Colon (tissue), 2 donors: ENCODE data around the gene SLC39A11.
"Not testable (repeated sequence)": the region's sequence is repeated elsewhere in the genome, so short reads cannot be mapped to it uniquely, and the experiment has no call there.

Source experiments
- FAIRE-seq: peaks from 2 replicates; lab custom pipeline; 2012; peaks lifted over from hg19 to GRCh38; lab: Jason Lieb, UNC
- donor health status: control.
- donor health status: control.

SLC39A11 gene

GRCh38 chr17:72713701-72714100, 378.8 kb downstream of the SLC39A11 start:
- no peak for FAIRE-seq

GRCh38 chr17:72711521-72712310, 380.8 kb downstream of the SLC39A11 start:
- FAIRE-seq, result no peak

- no peak for FAIRE-seq
Measured at GRCh38 chr17:72710834-72711233, 381.7 kb downstream of the SLC39A11 start.

DNA sequence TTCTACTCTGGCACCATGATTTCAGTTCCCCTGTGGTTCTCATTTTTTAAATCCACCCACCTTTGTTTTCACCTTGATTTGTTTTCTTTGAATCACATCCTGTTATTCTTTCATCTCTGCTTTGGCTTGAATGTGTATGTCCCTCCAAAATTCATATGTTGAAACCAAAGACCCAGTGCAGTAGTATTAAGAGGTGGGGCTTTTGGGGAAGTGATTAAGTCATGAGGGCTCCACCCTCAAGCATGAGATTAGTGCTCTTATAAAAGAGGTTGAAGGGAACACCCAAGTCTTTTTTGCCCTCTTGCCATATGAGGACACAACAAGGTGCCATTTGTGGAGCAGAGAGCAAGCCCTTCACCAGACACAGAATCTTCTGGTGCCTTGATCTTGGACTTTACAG, 382.3 kb downstream of the SLC39A11 start:
- no peak for FAIRE-seq

DNA sequence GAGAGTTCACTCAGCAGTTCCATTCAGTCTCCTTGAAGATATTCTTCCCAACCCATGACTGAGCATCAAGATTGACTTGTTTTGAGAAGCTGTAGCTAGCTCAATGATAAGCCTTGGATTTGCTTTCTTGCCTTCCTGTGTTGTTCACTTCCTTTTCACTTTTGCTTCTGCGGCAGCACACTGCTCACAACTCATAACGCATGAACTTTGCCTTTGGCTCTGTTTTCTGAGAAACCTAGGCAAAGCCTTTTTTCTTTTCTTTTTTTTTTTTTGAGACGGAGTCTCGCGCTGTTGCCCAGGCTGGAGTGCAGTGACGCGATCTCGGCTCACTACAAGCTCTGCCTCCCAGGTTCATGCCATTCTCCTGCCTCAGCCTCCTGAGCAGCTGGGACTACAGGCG, 383.8 kb downstream of the SLC39A11 start:
- not testable (repeated sequence) for FAIRE-seq

GRCh38 chr17:72707881-72708280, 384.6 kb downstream of the SLC39A11 start:
- FAIRE-seq, result no peak

DNA sequence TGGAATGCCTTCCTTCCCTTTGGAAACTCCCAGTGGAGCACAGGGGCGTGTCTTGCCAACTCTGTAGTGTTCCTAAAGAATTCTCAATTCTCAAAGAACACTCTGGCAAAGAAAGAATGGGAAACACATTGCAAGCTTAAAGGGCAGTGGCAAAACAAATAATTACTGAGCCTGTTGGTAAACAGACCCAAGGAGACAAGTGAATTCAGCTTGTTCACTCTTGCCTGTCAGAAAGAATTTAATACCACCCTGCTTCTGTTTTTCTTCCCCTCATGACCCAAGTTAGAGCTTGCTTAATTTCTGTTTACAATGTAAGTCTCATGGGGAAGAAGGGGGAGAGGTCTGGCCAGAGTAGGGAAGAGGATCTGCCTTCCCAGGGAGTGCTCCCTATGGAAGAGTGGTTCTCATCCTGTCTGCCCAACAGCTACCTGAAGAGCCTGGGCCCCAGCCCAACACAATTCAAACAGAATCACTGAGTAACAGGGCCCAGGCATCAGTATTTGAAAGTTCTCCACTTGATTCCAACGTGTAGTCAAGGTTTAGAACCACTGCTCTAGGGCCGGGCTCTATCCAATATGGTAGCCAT, 386.0 kb downstream of the SLC39A11 start:
- FAIRE-seq, result no peak

DNA sequence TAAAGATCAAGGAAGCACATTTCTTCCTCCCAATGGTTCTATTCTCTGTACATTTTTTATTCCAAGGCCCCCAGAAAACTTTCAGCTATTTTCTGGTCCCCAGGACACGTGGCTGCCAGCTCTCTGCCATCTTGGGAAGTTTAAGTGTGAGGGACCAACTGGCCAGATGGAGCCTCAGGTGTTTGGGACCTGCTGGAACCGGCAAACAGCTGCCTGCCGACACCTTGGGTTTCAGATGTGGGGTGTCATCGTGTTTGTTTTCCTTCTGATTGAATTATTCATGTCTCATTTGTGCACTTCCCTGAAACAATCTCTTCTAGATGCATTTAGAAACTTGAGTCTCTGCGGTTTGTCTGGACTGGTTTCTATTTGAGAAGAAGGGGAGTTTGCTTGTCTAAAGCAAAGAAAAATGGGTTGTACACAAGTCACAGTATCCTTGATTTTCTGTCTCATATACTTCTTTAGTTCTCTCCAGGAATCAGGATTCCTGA, 386.5 kb downstream of the SLC39A11 start:
- no peak for FAIRE-seq

- no peak for FAIRE-seq
Measured at GRCh38 chr17:72702998-72703397, 389.5 kb downstream of the SLC39A11 start.

DNA sequence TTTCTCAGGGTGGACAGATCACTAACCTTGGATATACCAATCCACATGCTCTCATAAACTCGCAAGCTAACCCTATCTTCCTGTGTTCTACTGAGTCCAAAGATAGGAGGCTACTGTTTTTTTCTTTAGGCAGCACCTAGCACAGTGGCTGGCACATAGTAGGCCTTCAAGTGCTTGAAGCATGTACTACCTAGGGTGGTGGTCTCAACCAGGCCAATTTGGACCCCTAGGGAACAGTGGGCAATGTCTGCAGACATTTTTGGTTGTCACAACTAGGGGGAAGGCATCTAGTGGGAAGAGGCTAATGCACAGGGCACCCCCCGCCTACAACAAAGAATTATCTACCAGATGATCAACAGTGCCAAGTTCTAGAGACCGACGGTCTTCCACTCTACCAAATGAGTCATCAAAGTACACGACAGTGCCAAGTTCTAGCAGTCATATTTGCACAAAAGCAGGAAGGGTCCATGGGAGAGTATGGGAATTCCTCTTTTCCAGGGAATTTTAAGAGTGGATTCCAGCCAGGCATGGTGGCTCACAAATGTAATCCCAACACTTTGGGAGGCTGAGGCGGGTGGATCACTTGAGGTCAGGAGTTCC, 390.3 kb downstream of the SLC39A11 start:
- FAIRE-seq, result no peak

DNA sequence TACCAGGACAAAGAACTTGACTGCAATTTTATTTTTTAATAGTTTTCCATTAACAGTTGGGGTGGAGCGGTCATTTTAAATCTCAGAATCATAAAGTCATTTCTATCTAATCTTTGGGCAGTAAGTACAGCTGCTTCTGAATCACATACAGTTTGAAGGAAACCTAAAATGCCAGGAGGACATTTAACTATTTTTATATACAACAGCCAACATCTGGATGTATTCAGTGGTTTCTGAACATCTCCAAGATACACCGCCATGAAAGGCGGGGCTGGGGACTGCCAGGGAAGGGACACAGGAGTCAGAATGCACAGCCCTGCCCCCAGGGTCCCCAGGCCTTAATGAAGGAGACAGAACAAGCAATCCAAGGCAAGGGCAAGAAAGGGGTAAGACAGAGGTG, 392.3 kb downstream of the SLC39A11 start:
- no peak for FAIRE-seq

DNA sequence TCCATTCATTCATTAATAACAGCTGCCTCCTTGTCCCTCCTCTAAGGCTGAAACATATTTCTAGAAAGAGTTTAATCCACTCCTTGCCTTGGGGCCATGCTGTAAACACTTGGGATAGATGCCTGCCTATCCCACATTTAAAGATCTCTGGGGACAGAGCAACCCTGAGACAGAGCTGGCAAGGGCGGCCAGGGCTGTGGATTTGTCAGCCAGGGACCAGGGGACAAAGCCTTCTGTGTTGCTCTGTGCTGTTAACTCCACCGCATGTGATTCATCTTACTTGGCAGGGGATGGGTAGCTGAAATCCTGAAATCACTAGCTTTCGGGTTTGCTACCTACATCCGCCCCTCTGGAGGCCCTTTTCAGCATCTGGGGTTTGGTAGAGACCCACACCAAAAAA, 392.9 kb downstream of the SLC39A11 start:
- no peak for FAIRE-seq

DNA sequence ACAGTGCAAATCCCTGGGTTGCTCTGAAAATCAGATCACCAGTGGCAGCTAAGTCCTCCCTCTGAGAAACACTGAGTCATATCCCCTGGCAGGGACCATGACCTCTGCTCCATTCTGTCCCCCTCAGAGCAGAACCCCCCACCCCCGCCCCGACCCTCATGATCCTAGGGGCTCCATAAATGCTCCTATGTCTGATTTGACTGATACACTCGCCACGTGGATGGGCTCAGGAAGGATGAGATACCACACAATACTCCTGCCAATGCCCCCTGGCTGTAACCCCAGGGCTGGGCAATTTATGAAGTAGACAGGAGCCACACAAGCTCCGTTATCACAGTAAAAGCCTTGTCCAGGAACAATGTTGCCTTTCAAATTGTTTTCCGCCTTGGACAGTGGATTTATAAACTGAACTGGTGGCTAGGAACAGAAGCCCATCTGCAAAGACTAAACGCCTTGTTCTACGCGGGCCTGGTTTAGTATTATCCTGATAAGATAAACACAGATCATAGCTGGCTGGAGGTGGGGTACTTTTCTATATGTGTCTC, 394.8 kb downstream of the SLC39A11 start:
- no peak for FAIRE-seq

DNA sequence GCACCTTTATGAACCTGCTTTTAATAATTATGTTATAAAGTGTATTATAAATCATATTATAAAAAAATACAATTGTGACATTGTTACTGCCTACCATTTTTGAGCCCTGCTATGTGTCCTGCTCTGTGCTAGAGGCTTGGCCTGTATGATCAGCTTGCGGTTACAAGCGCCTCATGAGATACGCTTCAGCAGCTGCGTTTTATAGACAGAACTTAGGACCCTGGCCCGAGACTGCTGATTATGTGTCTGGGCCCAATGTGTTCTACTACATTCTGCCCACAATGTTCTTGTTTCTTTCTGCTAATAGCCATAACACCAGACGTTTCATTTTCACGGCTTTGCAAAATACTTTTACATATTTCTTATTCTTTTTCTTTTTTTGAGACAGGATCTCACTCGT, 395.8 kb downstream of the SLC39A11 start:
- no peak for FAIRE-seq

DNA sequence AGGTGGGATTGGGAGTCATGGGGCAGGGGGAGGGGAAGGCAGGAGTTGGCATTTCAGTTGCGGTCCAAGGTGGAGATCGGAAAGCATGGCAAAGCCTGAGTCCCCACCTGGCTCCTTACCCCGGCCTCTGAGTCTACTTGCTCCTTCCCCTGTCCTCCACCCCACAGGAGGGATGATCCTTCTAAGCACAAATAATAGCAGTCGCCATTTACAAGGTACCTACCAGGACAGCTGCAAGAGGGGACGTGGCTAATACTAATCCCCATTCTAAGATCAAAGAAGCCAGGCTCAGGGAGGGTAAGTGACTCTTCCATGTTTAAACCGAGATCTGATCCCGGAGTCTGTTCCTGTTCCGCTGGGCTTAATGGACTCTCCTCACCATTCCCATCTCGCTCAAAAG, 396.3 kb downstream of the SLC39A11 start:
- no peak for FAIRE-seq

DNA sequence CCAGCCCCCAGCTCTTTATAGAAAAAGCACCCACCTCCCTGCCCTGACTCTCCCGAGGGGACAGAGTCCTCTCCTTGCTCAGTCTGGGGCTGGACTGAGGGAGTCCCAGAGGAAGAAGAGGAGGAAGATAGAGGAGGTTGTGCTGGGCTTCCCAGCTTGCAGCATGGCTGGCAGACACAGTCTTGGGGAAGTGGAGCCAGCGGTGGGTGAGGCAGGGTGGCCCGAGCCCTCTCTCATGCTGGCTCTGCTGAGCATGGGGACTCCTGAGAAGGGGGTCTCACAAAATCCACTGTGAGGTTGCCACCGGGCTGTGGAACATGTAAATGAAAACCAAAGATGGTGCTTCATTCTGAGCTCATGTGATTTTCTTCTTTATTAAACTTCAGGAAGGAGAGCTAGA, 398.5 kb downstream of the SLC39A11 start:
- no peak for FAIRE-seq

DNA sequence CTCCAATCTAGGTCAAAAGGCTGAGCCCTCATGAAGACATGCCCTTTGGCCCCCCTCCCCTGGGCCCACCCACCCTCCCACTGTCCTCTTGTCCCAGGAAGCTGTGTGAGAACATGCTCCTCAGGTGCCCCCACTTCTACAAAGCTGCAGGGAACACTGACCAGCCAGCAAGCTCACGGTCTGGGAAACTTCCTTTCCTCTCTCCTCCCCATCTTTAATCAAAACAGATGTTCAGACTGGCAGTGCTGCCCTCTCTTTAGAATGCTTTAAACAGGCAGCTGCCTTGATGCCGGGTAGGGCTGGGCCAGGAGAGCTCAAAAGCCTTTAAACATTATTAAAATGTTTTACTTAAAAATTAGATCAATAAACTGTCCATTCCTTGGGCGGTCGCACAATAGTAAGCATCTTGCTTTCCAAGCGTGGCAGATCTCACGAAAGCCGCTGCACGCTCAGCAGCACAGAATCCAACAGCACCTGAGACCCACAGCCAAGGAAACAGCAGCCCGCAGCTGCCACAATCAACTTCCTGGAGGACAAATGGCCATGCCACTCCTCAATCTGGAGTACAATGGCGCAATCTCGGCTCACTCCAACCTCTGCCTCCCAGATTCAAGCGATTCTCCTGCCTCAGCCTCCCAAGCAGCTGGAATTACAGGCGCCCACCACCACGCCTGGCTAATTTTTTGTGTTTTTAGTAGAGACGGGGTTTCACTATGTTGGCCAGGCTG, 399.2 kb downstream of the SLC39A11 start:
- FAIRE-seq, result no peak

DNA sequence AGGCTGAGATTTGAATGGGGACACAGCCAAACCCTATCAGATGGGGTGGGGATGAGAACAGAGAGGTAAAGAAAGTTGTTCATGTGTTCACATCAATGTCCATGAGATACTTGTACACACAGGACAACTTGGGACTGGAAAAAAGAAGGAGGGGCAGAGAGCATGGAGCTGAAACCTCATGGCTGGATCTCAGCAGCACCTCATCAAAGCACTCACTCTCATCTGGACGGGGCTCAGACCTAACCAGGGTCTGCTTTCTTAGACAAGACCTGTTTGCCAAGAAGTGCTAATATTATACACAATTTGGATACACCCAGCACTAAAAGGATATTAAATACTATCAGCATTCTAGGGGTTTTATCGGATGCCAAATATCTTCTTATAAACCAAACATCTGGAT, 399.8 kb downstream of the SLC39A11 start:
- FAIRE-seq, result no peak

GRCh38 chr17:72691586-72691985, 400.9 kb downstream of the SLC39A11 start:
- FAIRE-seq, result no peak

DNA sequence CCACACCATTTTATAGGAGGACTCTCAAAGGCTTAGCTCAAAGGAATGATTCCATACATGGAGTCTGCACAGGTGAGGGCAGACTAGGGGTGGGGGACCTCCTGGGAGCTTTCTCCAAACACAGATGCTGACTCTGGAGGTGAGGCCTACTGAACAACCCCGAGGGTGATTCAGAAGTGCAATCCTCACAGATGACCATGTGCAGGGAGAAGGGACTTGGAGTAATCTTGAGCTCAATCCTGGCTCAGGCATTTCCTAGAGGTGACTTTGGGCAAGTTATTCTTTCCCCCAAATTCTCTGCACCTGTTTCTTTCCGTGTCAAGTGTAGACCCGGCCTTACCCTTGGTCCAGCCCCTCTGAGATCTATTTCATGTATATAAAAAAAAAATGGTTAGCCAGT, 401.5 kb downstream of the SLC39A11 start:
- no peak for FAIRE-seq

DNA sequence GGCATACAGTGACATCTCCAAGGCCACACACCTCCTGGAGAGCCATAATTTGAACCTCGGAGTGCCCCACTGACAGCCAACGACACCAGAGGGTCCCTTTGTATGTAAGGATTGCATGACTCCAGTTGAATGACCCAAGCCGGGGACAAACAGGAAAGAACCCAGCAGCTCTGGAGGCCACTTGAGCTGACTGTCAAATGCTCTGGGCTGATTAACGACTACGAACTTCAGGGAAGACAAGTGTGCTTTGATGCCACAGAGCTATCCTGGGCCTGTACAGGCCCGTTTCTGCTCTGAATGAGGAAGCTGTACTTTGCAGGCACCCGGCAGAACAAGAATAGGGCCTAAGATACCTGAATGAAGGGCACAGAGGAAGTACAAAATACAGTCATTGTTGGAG, 404.6 kb downstream of the SLC39A11 start:
- FAIRE-seq, result no peak

DNA sequence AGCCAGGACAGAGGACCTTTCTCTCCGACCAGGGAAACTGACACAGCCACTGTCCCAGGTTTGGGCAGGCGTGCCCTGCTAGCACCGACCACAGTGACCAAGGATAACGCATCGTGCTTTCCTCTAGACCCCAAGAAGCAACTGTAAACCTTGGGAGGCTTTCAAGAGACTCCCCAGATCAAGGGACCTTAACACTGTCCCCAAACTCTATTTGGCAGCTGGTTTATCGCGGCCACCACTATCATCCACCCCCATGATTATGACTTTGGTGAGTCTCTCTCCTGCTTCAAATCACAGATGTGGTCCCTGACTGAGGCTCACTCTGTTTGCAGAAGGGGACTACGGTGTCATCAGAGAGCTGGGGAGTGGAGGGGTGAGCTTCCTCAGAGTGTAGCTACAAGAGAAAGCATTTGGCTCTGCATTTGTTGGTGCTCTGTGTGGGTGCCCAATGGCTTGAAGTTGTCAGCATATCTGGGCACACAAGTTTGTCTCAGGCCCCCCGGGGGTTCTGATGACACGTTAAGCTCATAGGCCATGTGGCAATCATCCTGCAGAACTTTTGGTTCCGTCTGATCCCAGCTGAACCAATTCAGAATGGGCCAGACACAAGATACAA, 408.0 kb downstream of the SLC39A11 start:
- FAIRE-seq, result no peak
